Stimulated activated CD4-positive, alpha-beta T cell treated with anti-CD3 and anti-CD28 coated beads, Interleukin-1b, Interleukin-23, amount 100 ng/mL, for 4 hours (primary cell): ENCODE measurements around the gene PLGRKT.
"Not testable (repeated sequence)": the region's sequence is repeated elsewhere in the genome, so short reads cannot be mapped to it uniquely, and the experiment has no call there.

Source experiments
- DNase-seq, 2 donors: peaks; one replicate each; pipeline ENCODE4 v3.0.0-alpha.2; 2020; ENCODE audit warnings: low read depth in 2 of 2

PLGRKT gene

GRCh38 chr9:5452286-5452609 lies 14.5 kb upstream of the PLGRKT start:
- no peak for DNase-seq

GRCh38 chr9:5450359-5451091 lies 12.8 kb upstream of the PLGRKT start, which contains the start of gene CD274:
CD274 (plus strand) TSS chr9:5450542; CDS start chr9:5456114, 5,572 bp downstream.
- peak; percentile 72 to 80 for DNase-seq

DNA sequence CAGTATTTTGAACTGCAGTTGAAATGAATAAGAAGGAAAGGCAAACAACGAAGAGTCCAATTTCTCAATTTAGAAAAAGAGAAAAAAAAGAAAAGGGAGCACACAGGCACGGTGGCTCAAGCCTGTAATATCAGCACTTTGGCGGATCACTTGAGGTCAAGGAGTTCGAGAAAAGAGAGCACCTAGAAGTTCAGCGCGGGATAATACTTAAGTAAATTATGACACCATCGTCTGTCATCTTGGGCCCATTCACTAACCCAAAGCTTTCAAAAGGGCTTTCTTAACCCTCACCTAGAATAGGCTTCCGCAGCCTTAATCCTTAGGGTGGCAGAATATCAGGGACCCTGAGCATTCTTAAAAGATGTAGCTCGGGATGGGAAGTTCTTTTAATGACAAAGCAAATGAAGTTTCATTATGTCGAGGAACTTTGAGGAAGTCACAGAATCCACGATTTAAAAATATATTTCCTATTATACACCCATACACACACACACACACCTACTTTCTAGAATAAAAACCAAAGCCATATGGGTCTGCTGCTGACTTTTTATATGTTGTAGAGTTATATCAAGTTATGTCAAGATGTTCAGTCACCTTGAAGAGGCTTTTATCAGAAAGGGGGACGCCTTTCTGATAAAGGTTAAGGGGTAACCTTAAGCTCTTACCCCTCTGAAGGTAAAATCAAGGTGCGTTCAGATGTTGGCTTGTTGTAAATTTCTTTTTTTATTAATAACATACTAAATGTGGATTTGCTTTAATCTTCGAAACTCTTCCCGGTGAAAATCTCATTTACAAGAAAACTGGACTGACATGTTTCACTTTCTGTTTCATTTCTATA lies 12.0 kb upstream of the PLGRKT start:
- DNase-seq, result no peak

DNA sequence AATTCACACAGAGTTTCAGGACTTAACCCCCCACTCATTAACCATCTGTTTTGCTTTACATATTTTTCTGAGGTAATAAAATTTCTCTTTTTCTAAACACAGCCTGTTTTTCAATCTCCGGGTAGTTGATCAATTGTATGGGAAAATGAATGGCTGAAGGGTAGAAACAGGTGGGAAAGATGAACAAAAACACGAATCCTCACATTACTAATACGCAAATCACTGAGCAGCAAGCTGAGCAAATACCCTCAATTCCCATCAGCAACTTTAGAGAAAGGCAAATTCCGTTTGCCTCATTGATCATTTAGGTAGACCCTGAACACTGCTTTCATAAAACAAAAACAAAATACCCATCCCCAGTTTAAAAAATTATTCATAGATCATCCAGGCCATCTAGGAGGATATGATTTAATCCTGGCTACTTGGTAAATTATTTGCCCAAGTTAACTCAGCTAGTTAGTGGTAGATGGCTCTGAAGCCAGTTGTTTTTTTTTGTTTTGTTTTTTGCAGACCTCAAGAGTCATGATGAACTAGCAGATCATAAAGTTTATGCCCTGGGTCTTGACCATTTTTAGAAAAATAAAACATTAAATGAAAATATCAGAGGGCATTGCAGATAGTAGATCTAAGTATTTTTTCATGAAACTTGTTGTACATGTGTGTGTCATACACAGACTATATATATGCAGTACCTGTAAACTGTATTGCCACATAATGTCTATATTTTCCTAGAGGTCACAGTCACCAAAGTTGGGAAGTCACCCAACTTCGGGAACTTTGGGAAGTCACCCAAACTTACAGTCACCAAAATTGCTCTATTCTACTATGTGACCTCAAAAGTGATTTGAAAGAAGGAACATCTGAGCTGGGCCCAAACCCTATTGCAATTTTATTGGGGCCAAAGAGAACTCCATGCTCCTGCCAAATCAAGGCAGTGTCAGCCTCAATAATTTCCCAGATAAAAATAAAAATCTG lies 11.0 kb upstream of the PLGRKT start:
- no peak for DNase-seq

DNA sequence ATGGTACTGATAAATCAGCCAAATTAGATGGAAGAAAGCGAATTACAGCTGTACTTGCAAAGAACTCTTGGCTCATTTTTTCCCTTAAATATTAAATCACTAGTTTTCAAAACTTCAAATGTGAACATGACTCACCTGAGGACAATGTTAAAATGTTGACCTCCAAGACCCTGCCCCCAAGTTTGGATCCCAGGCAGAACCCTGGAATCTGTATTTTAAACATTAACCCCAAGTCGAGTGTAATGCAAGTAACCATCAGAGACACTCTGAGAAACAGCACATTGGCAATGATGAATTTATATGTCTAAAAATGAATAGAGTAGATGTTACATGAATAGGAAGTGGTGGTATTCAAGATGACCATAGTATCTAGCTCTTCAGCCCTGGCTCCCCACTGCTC lies 10.3 kb upstream of the PLGRKT start:
- no peak for DNase-seq

DNA sequence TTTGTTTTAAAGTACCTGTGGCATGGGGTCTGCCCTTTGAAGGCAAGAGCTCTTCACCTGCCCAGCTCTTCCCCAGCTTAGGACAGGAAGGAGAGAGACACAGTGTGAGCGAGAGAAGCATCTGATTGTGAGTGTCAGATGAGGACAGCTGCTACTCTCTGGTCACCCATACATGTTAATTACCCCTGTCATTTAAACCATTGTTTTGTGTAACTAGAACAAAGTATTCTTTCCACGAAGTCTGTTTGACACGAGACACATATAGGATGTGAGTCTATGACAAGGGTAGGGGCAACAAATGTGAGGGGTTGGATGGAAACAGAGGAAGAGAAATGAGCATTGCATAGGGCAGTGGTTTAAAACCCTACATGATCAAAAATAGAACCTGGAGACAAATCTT lies 9.6 kb upstream of the PLGRKT start:
- no peak for DNase-seq

GRCh38 chr9:5446451-5447236 lies 8.9 kb upstream of the PLGRKT start:
- no peak for DNase-seq

- no peak for DNase-seq
Observed at GRCh38 chr9:5445886-5446285, 8.2 kb upstream of the PLGRKT start.

- not testable (repeated sequence) for DNase-seq
Observed at GRCh38 chr9:5445096-5445495, 7.4 kb upstream of the PLGRKT start.

DNA sequence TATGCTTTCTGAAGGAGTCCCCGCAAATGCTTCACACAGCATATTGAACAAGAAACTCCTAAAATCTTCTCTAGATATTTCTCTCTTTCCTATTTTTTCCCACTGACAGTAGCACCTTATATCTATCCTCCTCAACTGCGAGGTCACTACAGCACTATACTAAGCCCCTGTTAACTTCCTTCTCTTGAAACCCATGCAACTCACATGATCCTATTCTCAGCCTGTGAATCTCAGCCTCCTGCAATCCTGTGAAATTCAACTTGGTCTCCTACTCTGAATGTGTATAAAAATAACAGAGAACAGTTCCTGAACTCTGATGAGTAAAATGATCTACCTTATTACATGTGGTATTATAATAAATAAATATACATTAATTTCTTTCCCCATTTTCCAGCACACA lies 6.1 kb upstream of the PLGRKT start:
- no peak for DNase-seq

- DNase-seq, result no peak
Observed at GRCh38 chr9:5442400-5443011, 4.8 kb upstream of the PLGRKT start.

DNA sequence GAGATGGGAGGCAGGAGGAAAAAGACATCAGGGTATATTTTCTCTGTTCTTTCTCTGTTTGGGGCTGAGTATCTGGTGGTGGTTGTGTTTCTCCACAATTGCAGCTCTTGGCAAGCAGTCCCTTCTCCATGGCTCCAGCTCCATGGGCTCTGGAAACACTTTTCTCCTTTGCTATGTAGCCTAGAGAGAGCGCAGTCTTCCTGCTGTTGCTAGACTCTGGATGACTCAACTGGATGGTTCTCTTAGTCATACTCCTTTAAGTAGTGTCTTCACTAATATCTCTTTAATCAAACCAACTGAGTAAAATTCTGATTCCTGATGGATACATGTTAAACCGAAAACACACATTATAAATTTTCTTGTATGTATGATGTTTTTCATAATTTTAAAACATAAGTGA lies 3.3 kb upstream of the PLGRKT start:
- no peak for DNase-seq

- DNase-seq, result no peak
Observed at GRCh38 chr9:5440426-5440825, 2.7 kb upstream of the PLGRKT start.

DNA sequence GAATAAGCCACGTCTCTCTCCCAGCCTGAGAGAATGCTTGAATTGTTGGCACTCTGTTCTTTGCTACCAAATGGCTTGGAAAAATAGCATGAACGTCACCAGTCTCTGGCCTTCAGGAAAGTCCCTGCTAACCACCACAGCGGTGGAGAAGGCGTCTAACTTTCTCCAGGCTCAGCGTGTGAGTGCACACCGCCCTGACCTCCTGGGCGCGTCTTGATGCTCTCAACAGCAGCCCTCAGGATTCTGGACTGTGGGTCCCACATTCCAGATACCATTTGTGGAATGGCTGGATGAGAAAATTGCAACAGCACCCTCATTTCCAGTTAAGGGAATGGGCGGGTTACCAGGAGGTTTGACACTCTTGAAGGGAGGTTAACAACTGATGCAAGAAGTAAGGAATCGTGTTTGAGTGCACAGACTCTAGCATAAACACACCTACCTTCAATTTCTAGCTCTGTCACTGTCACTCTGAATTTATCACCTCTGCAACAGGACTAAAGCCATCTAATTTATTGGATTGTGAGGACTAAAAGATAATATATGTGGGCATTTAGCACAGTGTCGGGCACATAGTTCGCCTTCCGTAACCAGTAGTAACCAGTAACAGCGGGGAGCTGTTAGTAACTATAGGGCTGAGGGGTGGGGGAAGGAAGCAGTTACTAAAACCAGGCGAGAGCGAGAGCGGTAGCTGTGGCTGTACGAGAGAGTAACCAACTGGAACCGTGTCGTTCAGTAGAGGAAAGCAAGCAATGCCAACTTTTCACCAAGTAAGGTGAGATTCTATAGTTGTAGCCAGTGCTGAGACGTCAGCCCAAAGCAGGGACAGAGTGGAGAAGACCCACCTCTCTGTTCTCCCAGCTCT lies 807 bp upstream of the PLGRKT start:
- DNase-seq, result peak in 1 of 2 donors; percentile 34

- no peak for DNase-seq
Observed at GRCh38 chr9:5436441-5436840, 1.3 kb downstream of the PLGRKT start.

DNA sequence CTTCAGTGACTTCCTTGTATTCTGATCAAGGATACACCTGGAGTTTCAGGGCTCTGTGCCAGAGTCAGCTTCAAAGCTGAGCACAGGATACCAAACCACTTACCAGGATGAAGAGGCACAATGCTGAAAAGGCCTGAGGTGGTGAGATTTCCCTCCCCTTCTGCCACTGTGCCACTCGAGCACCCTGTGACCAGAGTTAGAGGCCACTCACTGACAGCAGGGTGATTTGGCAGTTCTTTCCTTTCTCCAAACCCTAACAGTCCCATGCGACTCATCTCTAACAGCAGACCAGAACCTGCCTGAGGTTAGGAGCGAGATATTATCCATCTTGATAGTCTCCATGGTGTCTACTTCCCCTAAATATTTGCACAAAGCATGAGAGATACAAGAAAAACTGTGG lies 1.8 kb downstream of the PLGRKT start:
- DNase-seq, result no peak

DNA sequence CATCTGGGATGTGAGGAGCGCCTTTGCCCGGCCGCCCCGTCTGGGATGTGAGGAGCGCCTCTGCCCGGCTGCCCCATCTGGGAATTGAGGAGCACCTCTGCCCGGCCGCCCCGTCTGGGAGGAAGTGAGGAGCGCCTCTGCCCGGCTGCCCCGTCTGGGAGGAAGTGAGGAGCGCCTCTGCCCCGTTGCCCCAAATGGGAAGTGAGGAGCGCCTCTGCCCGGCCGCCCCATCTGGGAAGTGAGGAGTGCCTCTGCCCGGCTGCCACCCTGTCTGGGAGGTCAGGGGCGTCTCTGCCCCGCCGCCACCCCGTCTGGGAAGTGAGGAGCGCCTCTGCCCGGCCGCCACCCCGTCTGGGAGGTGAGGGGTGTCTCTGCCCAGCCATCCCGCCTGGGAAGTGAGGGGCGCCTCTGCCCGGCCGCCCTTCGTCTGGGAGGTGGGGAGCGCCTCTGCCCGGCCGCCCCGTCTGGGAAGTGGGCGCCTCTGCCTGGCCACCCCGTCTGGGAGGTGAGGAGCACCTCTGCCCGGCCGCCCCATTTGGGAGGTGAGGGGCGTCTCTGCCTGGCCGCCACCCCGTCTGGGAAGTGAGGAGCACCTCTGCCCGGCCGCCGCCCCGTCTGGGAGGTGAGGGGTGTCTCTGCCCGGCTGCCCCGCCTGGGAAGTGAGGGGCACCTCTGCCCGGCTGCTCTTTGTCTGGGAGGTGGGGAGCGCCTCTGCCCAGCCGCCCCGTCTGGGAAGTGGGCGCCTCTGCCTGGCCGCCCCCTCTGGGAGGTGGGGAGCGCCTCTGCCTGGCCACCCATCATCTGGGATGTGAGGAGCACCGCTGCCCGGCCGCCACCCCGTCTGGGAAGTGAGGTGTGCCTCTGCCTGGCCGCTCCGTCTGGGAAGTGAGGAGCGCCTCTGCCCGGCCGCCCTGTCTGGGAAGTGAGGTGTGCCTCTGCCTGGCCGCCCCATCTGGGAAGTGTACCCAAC lies 3.6 kb downstream of the PLGRKT start:
- DNase-seq, result not testable (repeated sequence)

GRCh38 chr9:5433328-5433727 lies 4.4 kb downstream of the PLGRKT start:
- DNase-seq, result not testable (repeated sequence)

DNA sequence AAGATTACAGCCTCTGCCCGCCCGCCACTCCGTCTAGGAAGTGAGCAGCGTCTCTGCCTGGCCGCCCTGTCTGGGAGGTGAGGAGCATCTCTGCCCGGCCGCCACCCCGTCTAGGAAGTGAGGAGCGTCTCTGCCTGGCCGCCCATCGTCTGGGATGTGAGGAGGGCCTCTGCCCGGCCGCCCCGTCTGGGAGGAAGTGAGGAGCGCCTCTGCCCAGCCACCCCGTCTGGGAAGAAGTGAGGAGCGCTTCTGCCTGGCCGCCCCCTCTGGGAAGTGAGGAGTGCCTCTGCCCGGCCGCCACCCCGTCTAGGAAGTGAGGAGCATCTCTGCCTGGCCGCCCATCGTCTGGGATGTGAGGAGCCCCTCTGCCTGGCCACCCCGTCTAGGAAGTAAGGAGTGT lies 4.8 kb downstream of the PLGRKT start:
- DNase-seq, result not testable (repeated sequence)
